HG03066 (cell line): ENCODE data around the gene NFIB.

Experiments
- ATAC-seq: cut with Tn5 transposase; IDR thresholded peaks from one replicate; pipeline ENCODE4 v1.9.1; 2021; ENCODE audit warnings: low read depth; ENCODE audit not compliant: unreplicated experiment

Gene NFIB

GRCh38 chr9:14057368-14058324 is 256.3 kb downstream of the NFIB start:
- ATAC-seq = no peak

- no peak for ATAC-seq
These were observed 257.6 kb downstream of the NFIB start for GRCh38 chr9:14056316-14056861.

- no peak for ATAC-seq
These were observed 259.8 kb downstream of the NFIB start for GRCh38 chr9:14054096-14054495.

GRCh38 chr9:14052359-14052758 is 261.6 kb downstream of the NFIB start:
- ATAC-seq = no peak

GRCh38 chr9:14051419-14051818 is 262.5 kb downstream of the NFIB start:
- ATAC-seq = no peak

GRCh38 chr9:14043483-14043882 is 270.5 kb downstream of the NFIB start:
- no peak for ATAC-seq

GRCh38 chr9:14037331-14037730 is 276.6 kb downstream of the NFIB start:
- no peak for ATAC-seq

- ATAC-seq = no peak
These were observed 280.9 kb downstream of the NFIB start for GRCh38 chr9:14033067-14033466.
